ENCODE measurements around the gene ANO10.

- TF ChIP-seq POLR2A (IDR thresholded peaks at IDR 0.05), result no peak
- TF ChIP-seq POLR2AphosphoS5 (IDR thresholded peaks at IDR 0.05), result no peak
- TF ChIP-seq, protein P1, sequence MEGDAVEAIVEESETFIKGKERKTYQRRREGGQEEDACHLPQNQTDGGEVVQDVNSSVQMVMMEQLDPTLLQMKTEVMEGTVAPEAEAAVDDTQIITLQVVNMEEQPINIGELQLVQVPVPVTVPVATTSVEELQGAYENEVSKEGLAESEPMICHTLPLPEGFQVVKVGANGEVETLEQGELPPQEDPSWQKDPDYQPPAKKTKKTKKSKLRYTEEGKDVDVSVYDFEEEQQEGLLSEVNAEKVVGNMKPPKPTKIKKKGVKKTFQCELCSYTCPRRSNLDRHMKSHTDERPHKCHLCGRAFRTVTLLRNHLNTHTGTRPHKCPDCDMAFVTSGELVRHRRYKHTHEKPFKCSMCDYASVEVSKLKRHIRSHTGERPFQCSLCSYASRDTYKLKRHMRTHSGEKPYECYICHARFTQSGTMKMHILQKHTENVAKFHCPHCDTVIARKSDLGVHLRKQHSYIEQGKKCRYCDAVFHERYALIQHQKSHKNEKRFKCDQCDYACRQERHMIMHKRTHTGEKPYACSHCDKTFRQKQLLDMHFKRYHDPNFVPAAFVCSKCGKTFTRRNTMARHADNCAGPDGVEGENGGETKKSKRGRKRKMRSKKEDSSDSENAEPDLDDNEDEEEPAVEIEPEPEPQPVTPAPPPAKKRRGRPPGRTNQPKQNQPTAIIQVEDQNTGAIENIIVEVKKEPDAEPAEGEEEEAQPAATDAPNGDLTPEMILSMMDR (IDR thresholded peaks at IDR 0.05), result no peak
Observed at GRCh38 chr3:43670635-43671522, 49.1 kb upstream of the ANO10 start.
